ENCODE measurements around the gene PRUNE2. TPM values are rescaled to one million over a fixed set of nuclear protein-coding genes. Genes with fewer than 3 reads are reported as not detected.
"Not testable (repeated sequence)": the region's sequence is repeated elsewhere in the genome, so short reads cannot be mapped to it uniquely, and the experiment has no call there.

PRUNE2 gene
- total RNA-seq, 1 donor from 2014 or later = 0.78 TPM

- ATAC-seq = no peak
- DNase-seq (ENCODE audit: low spot score) = no peak
These were observed 229.1 kb downstream of the PRUNE2 start for GRCh38 chr9:76676857-76677256.

GRCh38 chr9:76667521-76667957 lies 238.4 kb downstream of the PRUNE2 start:
- peak; percentile 52 for ATAC-seq
- no peak for DNase-seq (ENCODE audit: low spot score)

- peak; percentile 55 for DNase-seq (ENCODE audit: low spot score)
- ATAC-seq = not testable (repeated sequence)
These were observed 239.9 kb downstream of the PRUNE2 start for GRCh38 chr9:76665966-76666365.

DNA sequence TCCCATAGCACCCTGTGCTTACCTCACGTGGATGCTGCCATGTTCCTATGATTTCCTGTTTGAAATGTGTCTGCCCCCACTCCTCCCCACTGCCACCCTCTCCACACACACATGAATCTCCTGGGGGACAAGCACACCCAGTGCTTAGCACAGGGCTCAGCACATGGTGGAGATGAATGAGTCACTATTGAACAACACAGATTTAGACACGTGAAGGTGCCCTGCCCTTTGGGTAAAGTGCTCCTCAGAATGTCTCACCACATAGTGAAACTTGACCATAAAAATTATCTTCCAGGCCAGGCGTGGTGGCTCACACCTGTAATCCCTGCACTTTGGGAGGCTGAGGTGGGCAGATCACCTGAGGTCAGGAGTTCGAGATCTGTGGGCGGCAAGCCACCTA lies 240.5 kb downstream of the PRUNE2 start:
- ATAC-seq (no peak), DNase-seq (ENCODE audit: low spot score) (no peak)

DNA sequence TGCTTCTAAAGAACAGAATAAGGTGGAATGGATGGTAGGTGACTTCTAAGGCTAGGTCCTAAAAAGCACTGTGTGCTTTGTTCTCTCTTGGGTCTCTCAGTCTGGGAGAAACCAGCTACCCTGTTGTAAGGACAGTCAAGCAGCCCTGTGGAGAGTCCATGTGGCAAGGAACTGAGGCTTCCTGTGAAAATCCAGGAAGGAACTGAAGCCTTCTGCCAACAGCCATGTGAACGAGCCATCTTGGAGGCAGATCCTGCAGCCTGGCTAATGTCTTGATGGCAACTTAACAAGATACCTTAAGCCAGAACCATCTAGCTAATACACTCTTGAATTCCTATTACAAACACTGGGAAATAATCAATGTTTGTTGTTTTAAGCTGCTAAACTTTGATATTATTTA lies 241.8 kb downstream of the PRUNE2 start:
- ATAC-seq = no peak
- DNase-seq (ENCODE audit: low spot score) = no peak

- DNase-seq (ENCODE audit: low spot score) (no peak), ATAC-seq (no peak)
These were observed 243.2 kb downstream of the PRUNE2 start for GRCh38 chr9:76662476-76663281.

DNA sequence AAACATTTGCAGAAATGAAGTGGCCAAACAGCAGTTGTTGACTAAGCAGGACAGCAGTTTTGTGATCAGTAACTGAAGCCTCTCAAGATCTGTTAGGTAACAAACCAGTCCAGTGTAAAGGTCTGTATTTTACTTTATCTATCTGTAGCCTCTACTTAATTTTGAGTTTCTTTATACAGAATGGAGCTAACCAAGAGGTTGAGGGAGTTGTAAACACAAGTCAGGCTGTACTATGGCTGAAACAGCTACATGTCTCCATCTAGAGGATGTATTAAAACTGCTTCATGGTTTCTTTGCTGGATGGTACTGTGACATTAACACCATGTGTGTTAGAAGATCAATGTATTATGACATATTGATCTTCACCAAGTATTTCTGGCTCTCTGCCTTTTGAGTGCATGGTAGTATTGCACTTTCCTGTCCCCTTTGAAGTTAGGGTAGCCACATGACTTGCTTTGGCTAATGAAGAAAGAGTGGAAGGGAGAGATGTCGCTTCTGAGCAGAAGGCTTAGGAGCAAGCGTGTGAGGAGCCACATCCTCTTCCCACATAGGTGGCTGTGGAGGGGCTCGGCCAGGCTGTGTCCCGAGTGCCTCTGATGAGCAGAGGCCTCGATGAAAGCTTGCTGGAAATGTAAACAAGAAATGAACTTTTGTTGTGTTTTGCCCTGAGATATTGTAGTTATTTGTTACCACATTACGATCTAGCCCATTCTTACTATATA lies 247.2 kb downstream of the PRUNE2 start:
- no peak for DNase-seq (ENCODE audit: low spot score)
- peak; percentile 90 for ATAC-seq

GRCh38 chr9:76657265-76657664 lies 248.6 kb downstream of the PRUNE2 start:
- no peak for ATAC-seq
- no peak for DNase-seq (ENCODE audit: low spot score)

DNA sequence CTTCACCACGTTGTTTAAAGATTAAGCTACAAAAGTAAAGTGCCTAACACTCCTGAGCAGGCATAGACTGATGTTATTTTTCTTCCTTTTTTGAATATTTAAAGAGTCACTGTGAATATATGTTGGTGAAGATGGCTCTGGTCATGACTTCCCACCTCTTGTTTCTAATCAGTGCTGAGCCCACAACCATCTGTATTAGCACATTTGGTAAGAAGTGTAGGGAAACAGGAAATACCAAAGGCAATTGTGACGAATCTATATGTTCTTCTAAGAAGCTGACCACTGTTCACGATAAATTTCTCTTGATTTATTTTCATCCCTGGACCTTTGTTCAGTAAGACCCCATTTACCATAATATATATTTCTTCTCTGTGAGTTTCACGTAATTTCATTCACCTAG lies 249.9 kb downstream of the PRUNE2 start:
- DNase-seq (ENCODE audit: low spot score) (no peak), ATAC-seq (no peak)

DNA sequence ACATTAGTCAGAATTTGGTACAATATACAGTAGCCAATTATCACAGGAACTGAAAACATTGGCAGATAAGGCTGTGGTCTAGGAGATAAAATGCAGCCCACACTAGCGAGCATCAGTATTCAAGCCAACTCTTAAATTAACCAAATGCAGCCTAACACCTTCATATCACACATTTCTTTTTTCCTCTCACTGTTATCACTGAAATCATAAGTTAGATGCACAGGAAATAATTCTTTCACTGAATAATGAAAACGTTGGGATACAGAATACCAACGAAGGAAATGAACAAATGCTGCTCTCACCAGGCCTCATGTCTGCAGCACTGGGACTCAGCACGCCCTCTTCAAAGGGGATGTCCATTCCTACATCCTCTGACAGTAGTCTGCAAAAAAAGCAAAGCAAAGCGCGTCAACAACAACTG lies 250.8 kb downstream of the PRUNE2 start:
- DNase-seq (ENCODE audit: low spot score) = no peak
- no peak for ATAC-seq

DNA sequence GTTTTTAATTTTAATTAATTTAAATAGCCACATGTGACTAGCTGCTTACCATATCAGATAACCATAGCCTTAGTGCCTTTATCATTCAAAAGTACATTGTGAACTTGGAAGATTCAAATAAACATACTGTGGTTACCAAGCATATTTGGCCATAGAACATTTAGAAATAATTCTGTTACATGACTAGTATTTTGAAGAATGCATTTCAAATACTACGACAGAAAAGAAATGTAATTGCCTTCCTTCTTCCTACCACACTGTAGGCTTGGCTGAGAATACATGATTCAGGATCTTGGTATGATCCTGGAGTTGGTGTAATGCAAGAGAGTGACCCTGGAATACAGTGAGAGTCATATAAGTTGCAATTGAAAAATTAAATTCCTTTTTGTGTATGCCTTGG lies 251.3 kb downstream of the PRUNE2 start:
- ATAC-seq (no peak), DNase-seq (ENCODE audit: low spot score) (no peak)

DNA sequence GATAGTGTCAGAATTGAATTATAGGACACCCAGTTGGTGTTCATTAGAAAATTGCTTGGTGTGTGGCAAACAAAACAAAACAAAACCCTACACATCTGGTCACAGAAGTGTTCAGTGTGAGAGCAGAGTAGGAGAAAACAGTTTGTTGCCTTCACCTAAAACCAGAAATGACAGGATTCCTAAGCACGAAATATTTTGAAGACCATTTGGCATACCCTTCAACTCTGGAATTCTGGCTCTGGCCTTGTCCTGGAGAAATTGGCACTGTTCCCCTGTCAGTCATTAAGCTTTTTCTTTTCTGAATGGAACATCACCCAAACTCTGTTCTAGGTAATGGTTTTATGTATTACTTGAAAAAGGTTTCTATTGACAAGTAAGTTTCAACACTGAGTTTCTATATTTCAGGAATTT lies 251.9 kb downstream of the PRUNE2 start:
- ATAC-seq = no peak
- DNase-seq (ENCODE audit: low spot score) = no peak

DNA sequence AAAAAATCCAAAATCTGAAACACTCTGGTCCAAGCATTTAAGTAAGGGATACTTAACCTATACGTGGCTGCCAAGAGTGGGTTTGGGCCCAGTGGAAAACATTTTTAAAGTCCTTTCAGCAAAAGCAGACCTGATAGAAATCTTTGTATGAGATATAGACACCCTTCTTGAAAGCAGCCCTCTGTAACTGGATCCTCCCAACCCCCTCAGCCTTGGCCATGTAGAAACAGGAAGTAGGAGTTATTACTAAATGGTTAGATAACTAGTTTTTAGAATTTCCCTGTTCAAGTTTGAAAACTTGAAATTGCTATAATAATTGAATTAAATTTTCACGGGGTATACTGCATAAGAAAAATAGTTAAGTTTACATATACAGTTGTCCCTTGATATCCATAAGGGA lies 253.0 kb downstream of the PRUNE2 start:
- no peak for DNase-seq (ENCODE audit: low spot score)
- no peak for ATAC-seq

- ATAC-seq = peak; percentile 40
- DNase-seq (ENCODE audit: low spot score) = no peak
These were observed 254.7 kb downstream of the PRUNE2 start for GRCh38 chr9:76651119-76651705.

DNA sequence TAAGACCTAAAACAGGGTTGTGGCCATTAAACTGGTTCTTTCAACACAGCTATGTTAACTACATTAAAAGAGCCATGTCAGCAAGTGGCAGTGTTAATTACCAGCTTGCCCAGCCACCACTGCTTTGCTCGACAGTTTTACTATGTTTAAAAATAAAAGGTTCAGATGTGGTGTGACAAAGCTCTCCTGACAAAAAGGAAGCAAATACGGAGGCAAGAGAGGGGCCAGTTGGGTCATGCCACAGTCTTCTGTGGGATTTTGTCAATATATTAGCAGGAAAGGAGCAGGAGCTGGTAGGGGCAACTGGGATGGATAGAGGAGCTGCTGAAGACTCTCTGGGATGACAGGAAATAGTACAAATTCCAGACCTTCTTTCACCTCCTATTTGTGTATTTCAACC lies 255.2 kb downstream of the PRUNE2 start:
- DNase-seq (ENCODE audit: low spot score) = no peak
- ATAC-seq = peak; percentile 24

DNA sequence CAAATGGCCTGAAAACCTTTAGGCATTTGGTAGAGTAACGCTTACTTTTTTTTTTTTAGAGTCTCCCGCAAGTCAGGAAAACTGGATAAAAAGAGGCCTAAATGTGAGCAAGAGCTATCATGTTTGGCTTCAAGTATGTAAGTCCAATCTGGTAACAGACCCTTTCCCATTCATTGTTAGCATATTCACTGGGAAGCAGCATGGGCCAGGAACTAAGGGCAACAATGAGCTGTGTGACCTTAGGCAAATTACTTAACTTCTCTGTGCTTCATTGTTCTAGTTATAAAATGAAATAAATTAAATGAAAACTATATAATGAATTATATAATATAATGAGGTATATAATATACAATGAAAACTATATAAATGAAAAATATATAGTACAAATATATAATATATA lies 256.0 kb downstream of the PRUNE2 start:
- ATAC-seq (no peak), DNase-seq (ENCODE audit: low spot score) (no peak)

- DNase-seq (ENCODE audit: low spot score) (no peak), ATAC-seq (no peak)
These were observed 259.7 kb downstream of the PRUNE2 start for GRCh38 chr9:76646249-76646648.

- ATAC-seq (no peak), DNase-seq (ENCODE audit: low spot score) (no peak)
These were observed 261.2 kb downstream of the PRUNE2 start for GRCh38 chr9:76644647-76645250.

GRCh38 chr9:76644171-76644570 lies 261.7 kb downstream of the PRUNE2 start:
- DNase-seq (ENCODE audit: low spot score) (no peak), ATAC-seq (no peak)

GRCh38 chr9:76643399-76644117 lies 262.4 kb downstream of the PRUNE2 start:
- DNase-seq (ENCODE audit: low spot score) (no peak), ATAC-seq (peak; percentile 37)

GRCh38 chr9:76642701-76643209 lies 263.2 kb downstream of the PRUNE2 start:
- DNase-seq (ENCODE audit: low spot score) (no peak), ATAC-seq (no peak)

All from left lobe of liver (tissue), 2 donors.